ENCODE measurements around the gene CPVL. TPM values are rescaled to one million over a fixed set of nuclear protein-coding genes. Genes with fewer than 3 reads are reported as not detected.

Gene CPVL
- total and polyA plus RNA-seq, 4 donors, result 6.0 to 39.0 (median 12.9) TPM

DNA sequence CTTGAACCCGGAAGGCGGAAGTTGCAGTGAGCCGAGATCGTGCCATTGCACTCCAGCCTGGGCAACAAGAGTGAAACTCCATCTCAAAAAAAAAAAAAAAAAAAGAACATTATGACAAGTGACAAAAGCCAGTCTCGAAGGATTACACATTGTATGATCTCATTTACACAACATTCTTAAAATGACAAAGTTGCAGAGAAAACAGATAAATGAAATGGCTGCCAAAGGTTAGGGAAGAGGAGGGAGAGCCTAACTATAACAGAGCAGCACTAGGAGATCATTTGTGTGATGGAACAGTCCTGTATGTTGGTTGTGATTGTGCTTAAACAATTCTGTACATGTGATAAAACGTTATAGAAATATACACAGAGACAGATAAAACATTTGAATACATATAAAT, 16.2 kb upstream of the CPVL start:
- Histone ChIP-seq H3K36me3 (ENCODE audit: control insufficient read depth in 4 of 4, insufficient read depth in 3 of 4, low read depth in 1 of 4, low read length in 3 of 4) (no peaks in the 10 kb centered on the region), H3K4me3 (ENCODE audit: low read depth in 1 of 3, low read length in 3 of 3) (no peak overlapping the region), H3K4me1 (ENCODE audit: control insufficient read depth in 4 of 4, insufficient read depth in 4 of 4, low read length in 3 of 4) (no peaks in the 10 kb centered on the region), H3K27me3 (ENCODE audit: control insufficient read depth in 4 of 4, insufficient read depth in 4 of 4, low read length in 3 of 4) (peaks cover 0 to 4% (median 0%) of the 10 kb centered on the region in 4 donors), H3K9ac (ENCODE audit: low read depth in 1 of 2, low read length in 2 of 2) (no peak overlapping the region), H3K27ac (ENCODE audit: low read depth in 1 of 2, low read length in 2 of 2) (no peak overlapping the region), H3K9me3 (ENCODE audit: control insufficient read depth in 4 of 4, low read length in 3 of 4) (no peaks in the 10 kb centered on the region)
- TF ChIP-seq HNF4A (conservative IDR thresholded peaks at IDR 0.05), result no peak
- TF ChIP-seq NR2F2 (IDR thresholded peaks at IDR 0.05), result no peak
- no peak for TF ChIP-seq GABPA (IDR thresholded peaks at IDR 0.05 in 1 of 2, conservative IDR thresholded peaks at IDR 0.05 in 1 of 2)
- TF ChIP-seq RAD21 (IDR thresholded peaks at IDR 0.05), result no peak
- no peak for TF ChIP-seq CTCF (IDR thresholded peaks at IDR 0.05; ENCODE audit: low read depth, low read length, missing input control)
- no peak for TF ChIP-seq REST (IDR thresholded peaks at IDR 0.05)
- TF ChIP-seq FOXA2 (IDR thresholded peaks at IDR 0.05), result no peak
- 83% methylated on average over 6 of the region's 6 CpGs for WGBS
- no peak for DNase-seq (ENCODE audit: low spot score)

- Histone ChIP-seq H3K4me1 (ENCODE audit: control insufficient read depth in 4 of 4, insufficient read depth in 4 of 4, low read length in 3 of 4) (no peaks in the 10 kb centered on the region), H3K27me3 (ENCODE audit: control insufficient read depth in 4 of 4, insufficient read depth in 4 of 4, low read length in 3 of 4) (peaks cover 0 to 4% (median 0%) of the 10 kb centered on the region in 4 donors), H3K27ac (ENCODE audit: low read depth in 1 of 2, low read length in 2 of 2) (no peak overlapping the region), H3K36me3 (ENCODE audit: control insufficient read depth in 4 of 4, insufficient read depth in 3 of 4, low read depth in 1 of 4, low read length in 3 of 4) (no peaks in the 10 kb centered on the region), H3K4me3 (ENCODE audit: low read depth in 1 of 3, low read length in 3 of 3) (no peak overlapping the region), H3K9me3 (ENCODE audit: control insufficient read depth in 4 of 4, low read length in 3 of 4) (no peaks in the 10 kb centered on the region), H3K9ac (ENCODE audit: low read depth in 1 of 2, low read length in 2 of 2) (no peak overlapping the region)
- TF ChIP-seq CTCF (IDR thresholded peaks at IDR 0.05; ENCODE audit: low read depth, low read length, missing input control) (no peak), NR2F2 (IDR thresholded peaks at IDR 0.05) (no peak), TAF1 (conservative IDR thresholded peaks at IDR 0.05) (no peak), REST (IDR thresholded peaks at IDR 0.05) (no peak), MAX (IDR thresholded peaks at IDR 0.05) (no peak), FOXA2 (IDR thresholded peaks at IDR 0.05) (no peak), GABPA (IDR thresholded peaks at IDR 0.05 in 1 of 2, conservative IDR thresholded peaks at IDR 0.05 in 1 of 2) (no peak)
- TF ChIP-seq, protein P1, sequence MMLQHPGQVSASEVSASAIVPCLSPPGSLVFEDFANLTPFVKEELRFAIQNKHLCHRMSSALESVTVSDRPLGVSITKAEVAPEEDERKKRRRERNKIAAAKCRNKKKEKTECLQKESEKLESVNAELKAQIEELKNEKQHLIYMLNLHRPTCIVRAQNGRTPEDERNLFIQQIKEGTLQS (IDR thresholded peaks at IDR 0.05), result no peak
- WGBS, result 83% methylated on average over 4 of the region's 4 CpGs
- DNase-seq (ENCODE audit: low spot score), result no peak
These were observed 14.9 kb upstream of the CPVL start for GRCh38 chr7:29161231-29161630.
